HL-60 (cell line): ENCODE results near the gene CLSTN2.

Experiments
- GABPA ChIP-seq: IDR thresholded peaks from 2 replicates; pipeline ENCODE4 v1.6.1; 2012; ENCODE audit warnings: low read depth
- TF ChIP-seq, protein P1 (sequence below): IDR thresholded peaks from one replicate; pipeline ENCODE4 v1.5.1; 2011; ENCODE audit warnings: low read length, control low read depth, inconsistent platforms; ENCODE audit not compliant: insufficient read depth

DNA sequence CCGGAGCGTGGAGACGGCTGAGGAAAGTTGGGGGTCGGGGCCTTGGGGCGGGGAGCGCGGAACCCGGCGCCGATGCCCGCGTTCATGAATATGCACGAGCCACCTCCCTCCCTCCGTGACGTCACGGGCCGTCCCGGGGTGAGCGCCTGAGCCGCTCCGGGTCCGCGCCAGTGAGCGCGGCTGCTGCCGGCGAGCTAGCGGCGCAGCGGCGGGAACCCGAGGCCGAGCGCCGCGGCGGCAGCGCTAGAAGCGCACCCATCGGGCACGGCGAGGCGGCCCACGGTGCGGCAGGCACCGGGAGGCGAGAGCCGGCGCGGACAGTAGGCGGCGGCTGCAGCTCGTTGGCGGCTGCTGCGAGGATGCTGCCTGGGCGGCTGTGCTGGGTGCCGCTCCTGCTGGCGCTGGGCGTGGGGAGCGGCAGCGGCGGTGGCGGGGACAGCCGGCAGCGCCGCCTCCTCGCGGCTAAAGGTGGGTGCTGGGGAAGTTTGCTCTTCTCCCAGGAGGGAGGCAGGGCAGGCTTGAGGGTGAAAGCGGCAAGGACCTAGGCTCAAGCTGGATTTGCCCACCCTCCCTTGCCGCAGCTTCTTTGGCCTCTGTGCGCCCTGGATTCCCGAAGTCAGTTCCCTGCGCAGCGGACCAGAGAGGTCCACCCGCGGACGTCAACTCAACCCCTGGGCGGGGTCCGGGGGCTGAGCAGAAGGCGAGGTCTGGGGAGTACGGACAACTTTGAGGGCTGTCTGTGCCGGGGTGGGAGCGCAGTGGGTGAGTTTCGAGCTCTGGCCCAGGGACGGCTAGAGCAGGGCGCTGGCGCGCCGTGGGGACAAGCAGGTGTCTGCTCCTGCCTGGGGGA, at the start of gene CLSTN2:
- TF ChIP-seq, protein P1, sequence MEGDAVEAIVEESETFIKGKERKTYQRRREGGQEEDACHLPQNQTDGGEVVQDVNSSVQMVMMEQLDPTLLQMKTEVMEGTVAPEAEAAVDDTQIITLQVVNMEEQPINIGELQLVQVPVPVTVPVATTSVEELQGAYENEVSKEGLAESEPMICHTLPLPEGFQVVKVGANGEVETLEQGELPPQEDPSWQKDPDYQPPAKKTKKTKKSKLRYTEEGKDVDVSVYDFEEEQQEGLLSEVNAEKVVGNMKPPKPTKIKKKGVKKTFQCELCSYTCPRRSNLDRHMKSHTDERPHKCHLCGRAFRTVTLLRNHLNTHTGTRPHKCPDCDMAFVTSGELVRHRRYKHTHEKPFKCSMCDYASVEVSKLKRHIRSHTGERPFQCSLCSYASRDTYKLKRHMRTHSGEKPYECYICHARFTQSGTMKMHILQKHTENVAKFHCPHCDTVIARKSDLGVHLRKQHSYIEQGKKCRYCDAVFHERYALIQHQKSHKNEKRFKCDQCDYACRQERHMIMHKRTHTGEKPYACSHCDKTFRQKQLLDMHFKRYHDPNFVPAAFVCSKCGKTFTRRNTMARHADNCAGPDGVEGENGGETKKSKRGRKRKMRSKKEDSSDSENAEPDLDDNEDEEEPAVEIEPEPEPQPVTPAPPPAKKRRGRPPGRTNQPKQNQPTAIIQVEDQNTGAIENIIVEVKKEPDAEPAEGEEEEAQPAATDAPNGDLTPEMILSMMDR: no peak
- no peak for TF ChIP-seq GABPA
